Measurements from ENCODE around the gene S100P.
"Not testable (repeated sequence)": the region's sequence is repeated elsewhere in the genome, so short reads cannot be mapped to it uniquely, and the experiment has no call there.

Gene S100P

GRCh38 chr4:6693231-6694176, at the start of gene S100P:
S100P (plus strand) TSS chr4:6693878; CDS start chr4:6693933, 55 bp downstream.
- no peak for DNase-seq

GRCh38 chr4:6644792-6645530, 48.7 kb upstream of the S100P start:
- no peak for DNase-seq

GRCh38 chr4:6647169-6647568, 46.5 kb upstream of the S100P start:
- DNase-seq: no peak

- DNase-seq: no peak
Observed at GRCh38 chr4:6647582-6648230, 46.0 kb upstream of the S100P start.

GRCh38 chr4:6649216-6649615, 44.5 kb upstream of the S100P start:
- DNase-seq: no peak

- not testable (repeated sequence) for DNase-seq
Observed at GRCh38 chr4:6654211-6654610, 39.5 kb upstream of the S100P start.

- DNase-seq: not testable (repeated sequence)
Observed at GRCh38 chr4:6655291-6655690, 38.4 kb upstream of the S100P start.

- DNase-seq: no peak
Observed at GRCh38 chr4:6655924-6656323, 37.8 kb upstream of the S100P start.

GRCh38 chr4:6657242-6658208, 36.2 kb upstream of the S100P start:
- no peak for DNase-seq

GRCh38 chr4:6658209-6658595, 35.5 kb upstream of the S100P start:
- no peak for DNase-seq

GRCh38 chr4:6658597-6659075, 35.0 kb upstream of the S100P start:
- no peak for DNase-seq

- DNase-seq: no peak
Observed at GRCh38 chr4:6659897-6660296, 33.8 kb upstream of the S100P start.

- no peak for DNase-seq
Observed at GRCh38 chr4:6660430-6660829, 33.2 kb upstream of the S100P start.

GRCh38 chr4:6662591-6662990, 31.1 kb upstream of the S100P start:
- no peak for DNase-seq

GRCh38 chr4:6663596-6664393, 29.9 kb upstream of the S100P start:
- DNase-seq: no peak

GRCh38 chr4:6665320-6665654, 28.4 kb upstream of the S100P start:
- DNase-seq: no peak

- no peak for DNase-seq
Observed at GRCh38 chr4:6668391-6668790, 25.3 kb upstream of the S100P start.

GRCh38 chr4:6671648-6672047, 22.0 kb upstream of the S100P start:
- no peak for DNase-seq

GRCh38 chr4:6672131-6672530, 21.5 kb upstream of the S100P start:
- no peak for DNase-seq

- DNase-seq: not testable (repeated sequence)
Observed at GRCh38 chr4:6672541-6673190, 21.0 kb upstream of the S100P start.

- not testable (repeated sequence) for DNase-seq
Observed at GRCh38 chr4:6673191-6673659, 20.5 kb upstream of the S100P start.
